IMR-90 (cell line): ENCODE data around the gene LAMA5. TPM values are rescaled to one million over a fixed set of nuclear protein-coding genes. Genes with fewer than 3 reads are reported as not detected.

Experiments
- ATAC-seq: fragments of 200-7000 bp; cut with Tn5 transposase; 2 replicates; pipeline ENCODE4 v1.9.1; 2020; ENCODE audit warnings: low read depth, mild to moderate bottlenecking, moderate library complexity
- BruUV-seq: library from RNA; stranded (reverse); fragments of 400-500 nt; replicated peaks from 2 replicates; lab custom pipeline; 2021; lab: Mats Ljungman, UMichigan
- CTCF ChIA-PET: fragments of 300-600 bp; formaldehyde crosslinking; extraction: SDS; loops from one replicate; lab custom pipeline; 2021; ENCODE audit warnings: antibody characterized with exemption; lab: Yijun Ruan, JAX
- POLR2A ChIA-PET: fragments of 300-600 bp; sonication (Branson Sonifier 250); formaldehyde crosslinking; loops from one replicate; lab custom pipeline; 2022; ENCODE audit warnings: antibody characterized with exemption; ENCODE audit not compliant: unreplicated experiment; lab: Charles Lee
- DNase-seq: peaks from one replicate; pipeline ENCODE4 v3.0.0; 2013
- H2AFZ ChIP-seq: replicated peaks from 2 replicates; pipeline ENCODE3; 2013; ENCODE audit warnings: low read length, mild to moderate bottlenecking; ENCODE audit not compliant: poor library complexity
- H2AK5ac ChIP-seq: 2 replicates; pipeline ENCODE4 v1.6.1; 2013; ENCODE audit warnings: low read depth, low read length, inconsistent platforms
- H2AK9ac ChIP-seq: replicated peaks from 2 replicates; pipeline ENCODE3; 2013; ENCODE audit warnings: mild to moderate bottlenecking, low read depth, low read length, moderate library complexity; ENCODE audit not compliant: poor library complexity
- H2BK120ac ChIP-seq: 2 replicates; pipeline ENCODE4 v1.6.1; 2013; ENCODE audit warnings: low read depth, low read length, inconsistent platforms
- H2BK15ac ChIP-seq: 3 replicates; pipeline ENCODE4 v1.6.1; 2013; ENCODE audit warnings: low read depth, low read length, inconsistent platforms
- H2BK20ac ChIP-seq: 2 replicates; pipeline ENCODE4 v1.6.1; 2013; ENCODE audit warnings: low read depth, mild to moderate bottlenecking, inconsistent platforms, low read length, moderate library complexity
- H2BK5ac ChIP-seq: 2 replicates; pipeline ENCODE4 v1.6.1; 2013; ENCODE audit warnings: mild to moderate bottlenecking, low read depth, low read length, inconsistent platforms; ENCODE audit not compliant: poor library complexity, severe bottlenecking
- H3K14ac ChIP-seq: replicated peaks from 2 replicates; pipeline ENCODE4 v1.6.1; 2013; ENCODE audit warnings: low read depth, low read length, inconsistent platforms
- H3K18ac ChIP-seq: 2 replicates; pipeline ENCODE4 v1.6.1; 2013; ENCODE audit warnings: low read depth, low read length, control low read depth
- H3K23ac ChIP-seq: 2 replicates; pipeline ENCODE4 v1.6.1; 2013; ENCODE audit warnings: low read depth, low read length, inconsistent platforms
- H3K27ac ChIP-seq: 2 replicates; pipeline ENCODE4 v1.5.1; 2013; ENCODE audit warnings: mild to moderate bottlenecking, control low read depth, low read length; ENCODE audit not compliant: insufficient read depth
- H3K27me3 ChIP-seq: 2 replicates; pipeline ENCODE4 v1.6.1; 2013; ENCODE audit warnings: low read length; ENCODE audit not compliant: control insufficient read depth, insufficient read depth
- H3K36me3 ChIP-seq: 2 replicates; pipeline ENCODE4 v1.6.1; 2013; ENCODE audit warnings: low read length, mixed read lengths; ENCODE audit not compliant: control insufficient read depth, insufficient read depth
- H3K4ac ChIP-seq: 2 replicates; pipeline ENCODE4 v1.6.1; 2013; ENCODE audit warnings: low read depth, low read length, inconsistent platforms
- H3K4me1 ChIP-seq: 2 replicates; pipeline ENCODE4 v1.6.1; 2013; ENCODE audit warnings: low read length, mixed read lengths; ENCODE audit not compliant: control insufficient read depth, insufficient read depth
- H3K4me2 ChIP-seq: 2 replicates; pipeline ENCODE4 v1.6.1; 2013; ENCODE audit warnings: low read depth, mild to moderate bottlenecking, control low read depth, low read length, moderate library complexity
- H3K4me3 ChIP-seq: 2 replicates; pipeline ENCODE4 v1.5.1; 2013; ENCODE audit warnings: low read depth, mild to moderate bottlenecking, control low read depth, low read length, moderate library complexity; ENCODE audit not compliant: insufficient read depth
- H3K56ac ChIP-seq: 2 replicates; pipeline ENCODE4 v1.6.1; 2013; ENCODE audit warnings: low read length, inconsistent platforms; ENCODE audit not compliant: insufficient read depth; ENCODE audit errors: extremely low read depth
- H3K79me1 ChIP-seq, 2 experiments: 2 replicates each; pipeline ENCODE4 v1.6.1; 2013; ENCODE audit warnings: low read length in 2 of 2, inconsistent platforms in 1 of 2, low read depth in 1 of 2
- H3K9ac ChIP-seq: 2 replicates; pipeline ENCODE4 v1.6.1; 2013; ENCODE audit warnings: low read depth, low read length, control low read depth
- H3K9me1 ChIP-seq: 2 replicates; pipeline ENCODE4 v1.6.1; 2013; ENCODE audit warnings: low read length, inconsistent platforms; ENCODE audit not compliant: insufficient read depth
- H3K9me3 ChIP-seq: 2 replicates; pipeline ENCODE4 v1.6.1; 2013; ENCODE audit warnings: low read length; ENCODE audit not compliant: control insufficient read depth, insufficient read depth
- H4K20me1 ChIP-seq: 2 replicates; pipeline ENCODE4 v1.6.1; 2013; ENCODE audit warnings: low read length, inconsistent platforms; ENCODE audit not compliant: insufficient read depth
- H4K5ac ChIP-seq: 2 replicates; pipeline ENCODE4 v1.6.1; 2013; ENCODE audit warnings: mild to moderate bottlenecking, low read depth, low read length, control low read depth
- H4K8ac ChIP-seq, 2 experiments: 2 replicates each; pipeline ENCODE4 v1.6.1; 2013; ENCODE audit warnings: low read depth in 2 of 2, low read length in 2 of 2, control low read depth in 1 of 2, inconsistent platforms in 1 of 2
- H4K91ac ChIP-seq: 2 replicates; pipeline ENCODE4 v1.6.1; 2013; ENCODE audit warnings: low read depth, low read length, inconsistent platforms; ENCODE audit not compliant: insufficient read depth
- BHLHE40 ChIP-seq: fragments of 150-350 bp; IDR thresholded peaks from 2 replicates; pipeline ENCODE4 v1.6.1; 2016; ENCODE audit warnings: mild to moderate bottlenecking, low read depth, low read length
- CHD1 ChIP-seq: IDR thresholded peaks from 2 replicates; pipeline ENCODE4 v1.6.1; 2012; ENCODE audit warnings: low read depth, low read length, improper control_type of control experiment
- MAFK ChIP-seq: IDR thresholded peaks from 2 replicates; pipeline ENCODE4 v1.6.1; 2012; ENCODE audit warnings: low read depth, low read length, improper control_type of control experiment
- MAZ ChIP-seq: IDR thresholded peaks from 2 replicates; pipeline ENCODE4 v1.6.1; 2012; ENCODE audit warnings: low read depth, mild to moderate bottlenecking, low read length, improper control_type of control experiment, moderate library complexity, borderline replicate concordance
- MXI1 ChIP-seq: IDR thresholded peaks from 2 replicates; pipeline ENCODE4 v1.6.1; 2012; ENCODE audit warnings: low read depth, mild to moderate bottlenecking, low read length, moderate library complexity, borderline replicate concordance
- POLR2A ChIP-seq: IDR thresholded peaks from 2 replicates; pipeline ENCODE4 v1.6.1; 2012; ENCODE audit warnings: mild to moderate bottlenecking, low read depth, low read length
- RAD21 ChIP-seq: IDR thresholded peaks from 2 replicates; pipeline ENCODE4 v1.6.1; 2012; ENCODE audit warnings: low read length, improper control_type of control experiment
- RCOR1 ChIP-seq: IDR thresholded peaks from 2 replicates; pipeline ENCODE4 v1.6.1; 2012; ENCODE audit warnings: mild to moderate bottlenecking, low read length, improper control_type of control experiment; ENCODE audit not compliant: insufficient replicate concordance
- RFX5 ChIP-seq: IDR thresholded peaks from 2 replicates; pipeline ENCODE4 v1.8.0; 2012; ENCODE audit warnings: low read depth, mild to moderate bottlenecking, low read length, moderate library complexity
- SMC3 ChIP-seq: fragments of 150-350 bp; IDR thresholded peaks from 2 replicates; pipeline ENCODE4 v1.6.1; 2016; ENCODE audit warnings: low read depth, mild to moderate bottlenecking, antibody characterized with exemption, low read length, moderate library complexity
- WGBS, 2 experiments: methylation state at CpG; one replicate each; pipeline versions ENCODE4 v1.1.5 to v1.1.7; 2013; ENCODE audit warnings: missing lambda C conversion rate in 2 of 2; ENCODE audit not compliant: insufficient read length in 1 of 2; ENCODE audit errors: extremely low coverage in 2 of 2; 5-methylcytosine and 5-hydroxymethylcytosine counted together
- dilution Hi-C: fragments of 300-500 bp; cut with HindIII; formaldehyde crosslinking; loops from one replicate; pipeline ENCODE4 v1.14.3; 2018; ENCODE audit warnings: low sequenced_read_pairs; ENCODE audit not compliant: unreplicated experiment
- in situ Hi-C: fragments of 300-500 bp; cut with MboI; formaldehyde crosslinking; loops from 3 replicates; pipeline ENCODE4 v1.14.3; 2019; ENCODE audit warnings: low sequenced_read_pairs, inconsistent platforms, mixed read lengths
- intact Hi-C: fragments of 100-400 bp; cut with micrococcal nuclease; formaldehyde crosslinking; loops from 2 replicates; pipeline ENCODE4 v1.10.0; 2022
- polyA plus RNA-seq, 3 experiments: library from polyadenylated mRNA; depleted of rRNA; stranded (reverse); fragments of >200 nt; gene quantifications; 2 replicates each; pipeline ENCODE4 v1.2.3, GENCODE V29; 2012; ENCODE audit warnings: low replicate concordance in 1 of 3
- total RNA-seq: library from RNA; depleted of rRNA; stranded (reverse); fragments of >200 nt; gene quantifications from 2 replicates; pipeline ENCODE4 v1.2.3, GENCODE V29; 2012
- TF ChIP-seq, protein P1 (sequence below): conservative IDR thresholded peaks from 2 replicates; pipeline ENCODE4 v1.5.1; 2012; ENCODE audit warnings: mild to moderate bottlenecking, low read depth, low read length, improper control_type of control experiment
- TF ChIP-seq, protein P2 (sequence below): fragments of 150-350 bp; IDR thresholded peaks from 2 replicates; pipeline ENCODE4 v1.6.1; 2016; ENCODE audit warnings: low read depth, mild to moderate bottlenecking, low read length, moderate library complexity, borderline replicate concordance

The LAMA5 gene
- total and polyA plus RNA-seq, 2 of the 4 experiments (the other 2 are of a cell fraction), result 0.90 to 7.3 TPM

GRCh38 chr20:62294516-62294915, 72.6 kb downstream of the LAMA5 start:
- WGBS, 2 experiments, result 79% methylated on average over 7 of the region's 17 CpGs; no CpG with 5 or more reads in 1 of the 2 experiments
- H2BK120ac ChIP-seq, result no peak overlapping the region
- H2AFZ ChIP-seq, result no peak overlapping the region
- H3K4me2 ChIP-seq, result no peak overlapping the region
- H3K4me3 ChIP-seq, result no peak overlapping the region
- no peak overlapping the region for H3K27ac ChIP-seq
- no peak overlapping the region for H3K14ac ChIP-seq
- ATAC-seq, result no peak
- H2BK5ac ChIP-seq, result no peak overlapping the region
- H4K91ac ChIP-seq, result no peak overlapping the region
- no peaks in the 10 kb centered on the region; a peak in 1 of 4 replicates for H3K79me1 ChIP-seq
- no peak overlapping the region for H2BK20ac ChIP-seq
- no peaks in the 10 kb centered on the region; the same call in 1 of the 2 replicates for H3K9me1 ChIP-seq
- no peak overlapping the region for H2BK15ac ChIP-seq
- H4K8ac ChIP-seq, result no peak overlapping the region
- H3K23ac ChIP-seq, result no peak overlapping the region
- no peak overlapping the region for H2AK5ac ChIP-seq
- no peak overlapping the region for H3K4ac ChIP-seq
- no peak overlapping the region for H3K56ac ChIP-seq
- H2AK9ac ChIP-seq, result no peak overlapping the region
- CTCF ChIA-PET, result no interaction called here
- no peak overlapping the region for H4K5ac ChIP-seq
- DNase-seq, result no peak
- H3K9me3 ChIP-seq, result no peaks in the 10 kb centered on the region
- dilution Hi-C loops, result loop anchor here (25.0 kb wide), 1 partner anchor 93 kb away; the partner anchor contains the start of gene RPS21
- no peaks in the 10 kb centered on the region for H3K4me1 ChIP-seq
- no peak for TF ChIP-seq MXI1
- no peak for TF ChIP-seq POLR2A
- no peak for TF ChIP-seq BHLHE40
- TF ChIP-seq RFX5, result no peak
- no peak for TF ChIP-seq CHD1
- no peak for TF ChIP-seq MAZ
- no peak for TF ChIP-seq SMC3
- no peak for TF ChIP-seq RCOR1
- TF ChIP-seq RAD21, result no peak
- TF ChIP-seq, protein P1, sequence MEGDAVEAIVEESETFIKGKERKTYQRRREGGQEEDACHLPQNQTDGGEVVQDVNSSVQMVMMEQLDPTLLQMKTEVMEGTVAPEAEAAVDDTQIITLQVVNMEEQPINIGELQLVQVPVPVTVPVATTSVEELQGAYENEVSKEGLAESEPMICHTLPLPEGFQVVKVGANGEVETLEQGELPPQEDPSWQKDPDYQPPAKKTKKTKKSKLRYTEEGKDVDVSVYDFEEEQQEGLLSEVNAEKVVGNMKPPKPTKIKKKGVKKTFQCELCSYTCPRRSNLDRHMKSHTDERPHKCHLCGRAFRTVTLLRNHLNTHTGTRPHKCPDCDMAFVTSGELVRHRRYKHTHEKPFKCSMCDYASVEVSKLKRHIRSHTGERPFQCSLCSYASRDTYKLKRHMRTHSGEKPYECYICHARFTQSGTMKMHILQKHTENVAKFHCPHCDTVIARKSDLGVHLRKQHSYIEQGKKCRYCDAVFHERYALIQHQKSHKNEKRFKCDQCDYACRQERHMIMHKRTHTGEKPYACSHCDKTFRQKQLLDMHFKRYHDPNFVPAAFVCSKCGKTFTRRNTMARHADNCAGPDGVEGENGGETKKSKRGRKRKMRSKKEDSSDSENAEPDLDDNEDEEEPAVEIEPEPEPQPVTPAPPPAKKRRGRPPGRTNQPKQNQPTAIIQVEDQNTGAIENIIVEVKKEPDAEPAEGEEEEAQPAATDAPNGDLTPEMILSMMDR, result no peak
- TF ChIP-seq MAFK, result no peak
- TF ChIP-seq, protein P2, sequence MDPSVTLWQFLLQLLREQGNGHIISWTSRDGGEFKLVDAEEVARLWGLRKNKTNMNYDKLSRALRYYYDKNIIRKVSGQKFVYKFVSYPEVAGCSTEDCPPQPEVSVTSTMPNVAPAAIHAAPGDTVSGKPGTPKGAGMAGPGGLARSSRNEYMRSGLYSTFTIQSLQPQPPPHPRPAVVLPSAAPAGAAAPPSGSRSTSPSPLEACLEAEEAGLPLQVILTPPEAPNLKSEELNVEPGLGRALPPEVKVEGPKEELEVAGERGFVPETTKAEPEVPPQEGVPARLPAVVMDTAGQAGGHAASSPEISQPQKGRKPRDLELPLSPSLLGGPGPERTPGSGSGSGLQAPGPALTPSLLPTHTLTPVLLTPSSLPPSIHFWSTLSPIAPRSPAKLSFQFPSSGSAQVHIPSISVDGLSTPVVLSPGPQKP, result no peak
- H3K18ac ChIP-seq, result no peak overlapping the region
- intact Hi-C loops, result no loop called here
- no peak overlapping the region for H3K9ac ChIP-seq
- BruUV-seq, result no TSS peak
- POLR2A ChIA-PET, result no interaction called here
- peaks cover 42% of the 10 kb centered on the region for H3K36me3 ChIP-seq
- H4K20me1 ChIP-seq, result no peaks in the 10 kb centered on the region; the same call in 1 of the 2 replicates
- in situ Hi-C loops, result loop anchor here (25.0 kb wide), 1 partner anchor 318 kb away; no protein-coding TSS in a partner anchor
- no peaks in the 10 kb centered on the region for H3K27me3 ChIP-seq
